GM21360 (cell line): ENCODE data around the gene ASIC3.

Experiments used
- ATAC-seq: cut with Tn5 transposase; IDR thresholded peaks from one replicate; pipeline ENCODE4 v1.9.1; 2021; ENCODE audit warnings: mild to moderate bottlenecking, moderate library complexity; ENCODE audit not compliant: unreplicated experiment

ASIC3 gene

DNA sequence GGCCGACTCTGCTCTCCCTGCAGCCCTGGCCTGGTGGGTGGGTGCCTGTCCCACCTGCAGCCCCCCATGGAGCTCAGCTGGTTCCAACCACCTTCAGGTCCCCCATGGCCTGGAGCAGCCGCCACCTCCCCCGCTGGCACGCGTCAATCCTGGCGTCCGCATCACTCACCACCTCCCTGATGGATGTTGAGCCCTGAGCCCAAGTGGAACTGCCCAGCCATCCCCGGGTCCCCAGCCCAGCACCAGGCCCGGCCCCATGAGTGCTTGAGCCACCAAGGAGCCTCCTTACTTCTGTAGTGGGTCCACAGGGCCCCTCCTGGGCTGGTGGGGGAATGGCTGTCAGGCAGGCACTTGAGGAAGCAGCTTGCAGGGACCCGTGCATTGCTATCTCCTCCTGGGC, 52.6 kb downstream of the ASIC3 start:
- no peak for ATAC-seq

DNA sequence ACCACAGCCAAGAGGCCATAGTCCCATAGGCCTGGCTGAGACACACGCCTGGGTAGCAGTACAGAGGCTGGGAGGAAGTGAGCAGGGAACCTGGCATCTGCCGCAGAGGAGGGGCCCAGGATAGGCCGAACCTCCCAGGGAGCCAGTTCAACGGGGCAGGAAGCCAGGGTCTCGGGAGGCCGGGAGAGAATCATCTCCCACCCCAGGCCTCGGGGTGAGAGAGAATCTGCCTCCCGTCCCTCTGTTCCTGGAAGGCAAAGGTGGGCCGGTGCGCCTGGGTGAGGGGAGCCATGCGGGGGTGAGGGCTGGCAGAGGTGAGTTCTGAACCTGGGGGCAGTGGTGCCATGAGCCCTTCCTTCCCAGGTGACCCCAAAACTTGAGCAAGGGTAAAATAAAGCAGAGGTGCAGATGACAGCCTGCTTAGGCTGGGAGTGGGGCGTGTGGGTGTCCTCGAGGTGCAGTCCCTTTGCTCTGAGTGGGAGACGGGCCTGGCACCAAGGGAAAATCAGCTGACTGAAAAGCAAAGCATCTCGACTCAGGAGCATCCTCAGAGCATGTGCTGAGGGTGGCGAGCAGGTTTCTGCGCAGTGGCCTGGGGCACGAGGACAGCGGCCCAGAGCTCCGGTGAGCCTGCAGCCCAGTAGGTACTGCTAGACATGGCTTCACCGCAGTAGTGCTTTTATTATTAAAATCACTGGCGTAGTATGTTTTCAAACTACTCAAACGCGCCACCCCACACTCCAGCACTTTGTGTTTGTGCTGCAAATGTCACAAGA, 53.5 kb downstream of the ASIC3 start:
- no peak for ATAC-seq
